WTC11 (cell line): ENCODE measurements around the gene MRTFA.

ENCODE experiments used
- ESRRA ChIP-seq: sonication (generic); formaldehyde crosslinking; IDR thresholded peaks from 2 replicates; pipeline ENCODE4 v1.8.1; 2022; ENCODE audit warnings: mild to moderate bottlenecking, missing genetic modification reagents, borderline replicate concordance
- TCF7 ChIP-seq: sonication (generic); formaldehyde crosslinking; IDR thresholded peaks from 2 replicates; pipeline ENCODE4 v1.8.0; 2022; ENCODE audit warnings: mild to moderate bottlenecking, low read depth, missing genetic modification reagents, moderate library complexity
- TF ChIP-seq, protein P1 (sequence below): fragments of 200-600 bp; IDR thresholded peaks from 2 replicates; pipeline ENCODE4 v1.8.0; 2022; ENCODE audit warnings: antibody characterized with exemption

DNA sequence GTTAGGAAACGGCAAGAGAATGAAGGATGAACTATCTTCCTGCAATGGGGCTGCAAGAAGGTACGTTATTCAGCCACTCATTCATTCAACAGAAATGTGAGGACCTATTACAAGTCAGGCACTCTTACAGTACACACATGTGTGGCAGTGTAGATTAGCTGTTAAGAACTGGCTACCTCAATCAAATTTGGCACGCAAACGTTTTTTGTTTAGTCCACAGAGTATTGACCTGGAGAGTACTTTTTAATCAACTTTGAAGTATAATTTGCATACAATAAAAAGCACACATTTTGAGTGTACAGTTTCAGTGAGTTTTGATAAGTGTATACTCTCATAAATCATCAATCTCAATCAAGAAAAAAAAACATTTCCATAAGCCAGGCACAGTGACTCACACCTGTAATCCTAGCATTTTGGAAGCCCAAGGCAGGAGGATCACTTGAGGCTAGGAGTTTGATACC, 24.2 kb downstream of the MRTFA start:
- TF ChIP-seq ESRRA (CRISPR knock-in tag), result no peak
- TF ChIP-seq, protein P1, sequence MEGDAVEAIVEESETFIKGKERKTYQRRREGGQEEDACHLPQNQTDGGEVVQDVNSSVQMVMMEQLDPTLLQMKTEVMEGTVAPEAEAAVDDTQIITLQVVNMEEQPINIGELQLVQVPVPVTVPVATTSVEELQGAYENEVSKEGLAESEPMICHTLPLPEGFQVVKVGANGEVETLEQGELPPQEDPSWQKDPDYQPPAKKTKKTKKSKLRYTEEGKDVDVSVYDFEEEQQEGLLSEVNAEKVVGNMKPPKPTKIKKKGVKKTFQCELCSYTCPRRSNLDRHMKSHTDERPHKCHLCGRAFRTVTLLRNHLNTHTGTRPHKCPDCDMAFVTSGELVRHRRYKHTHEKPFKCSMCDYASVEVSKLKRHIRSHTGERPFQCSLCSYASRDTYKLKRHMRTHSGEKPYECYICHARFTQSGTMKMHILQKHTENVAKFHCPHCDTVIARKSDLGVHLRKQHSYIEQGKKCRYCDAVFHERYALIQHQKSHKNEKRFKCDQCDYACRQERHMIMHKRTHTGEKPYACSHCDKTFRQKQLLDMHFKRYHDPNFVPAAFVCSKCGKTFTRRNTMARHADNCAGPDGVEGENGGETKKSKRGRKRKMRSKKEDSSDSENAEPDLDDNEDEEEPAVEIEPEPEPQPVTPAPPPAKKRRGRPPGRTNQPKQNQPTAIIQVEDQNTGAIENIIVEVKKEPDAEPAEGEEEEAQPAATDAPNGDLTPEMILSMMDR, result no peak
- no peak for TF ChIP-seq TCF7 (CRISPR knock-in tag)
